Sigmoid colon (tissue), 4 donors: ENCODE measurements around the gene DGKH.

Experiments
- POLR2A ChIP-seq, 2 donors: fragments of 450-650 bp; IDR thresholded peaks; one replicate each; pipeline ENCODE4 v1.6.1; 2016; ENCODE audit warnings: antibody characterized with exemption in 2 of 2, mild to moderate bottlenecking in 2 of 2, moderate library complexity in 2 of 2
- POLR2AphosphoS5 ChIP-seq, 4 donors: sonication (generic); formaldehyde crosslinking; IDR thresholded peaks; one replicate each; pipeline ENCODE4 v1.6.1; 2017; ENCODE audit warnings: antibody characterized with exemption in 4 of 4
- TF ChIP-seq, protein P1 (sequence below), 4 experiments: fragments of 450-650 bp in 3 of 4; fragments of 200-600 bp in 1 of 4; IDR thresholded peaks; one replicate each; pipeline ENCODE4 v1.5.1; 2016 to 2019; ENCODE audit warnings: antibody characterized with exemption in 4 of 4, mild to moderate bottlenecking in 3 of 4, moderate library complexity in 2 of 4

GRCh38 chr13:42176294-42176693, 127.8 kb downstream of the DGKH start:
- TF ChIP-seq, protein P1, sequence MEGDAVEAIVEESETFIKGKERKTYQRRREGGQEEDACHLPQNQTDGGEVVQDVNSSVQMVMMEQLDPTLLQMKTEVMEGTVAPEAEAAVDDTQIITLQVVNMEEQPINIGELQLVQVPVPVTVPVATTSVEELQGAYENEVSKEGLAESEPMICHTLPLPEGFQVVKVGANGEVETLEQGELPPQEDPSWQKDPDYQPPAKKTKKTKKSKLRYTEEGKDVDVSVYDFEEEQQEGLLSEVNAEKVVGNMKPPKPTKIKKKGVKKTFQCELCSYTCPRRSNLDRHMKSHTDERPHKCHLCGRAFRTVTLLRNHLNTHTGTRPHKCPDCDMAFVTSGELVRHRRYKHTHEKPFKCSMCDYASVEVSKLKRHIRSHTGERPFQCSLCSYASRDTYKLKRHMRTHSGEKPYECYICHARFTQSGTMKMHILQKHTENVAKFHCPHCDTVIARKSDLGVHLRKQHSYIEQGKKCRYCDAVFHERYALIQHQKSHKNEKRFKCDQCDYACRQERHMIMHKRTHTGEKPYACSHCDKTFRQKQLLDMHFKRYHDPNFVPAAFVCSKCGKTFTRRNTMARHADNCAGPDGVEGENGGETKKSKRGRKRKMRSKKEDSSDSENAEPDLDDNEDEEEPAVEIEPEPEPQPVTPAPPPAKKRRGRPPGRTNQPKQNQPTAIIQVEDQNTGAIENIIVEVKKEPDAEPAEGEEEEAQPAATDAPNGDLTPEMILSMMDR (IDR thresholded peaks at IDR 0.05): no peak
- TF ChIP-seq POLR2AphosphoS5 (IDR thresholded peaks at IDR 0.05) (no peak), POLR2A (IDR thresholded peaks at IDR 0.05) (no peak)
